K562 (cell line): ENCODE measurements around the gene MIER2. TPM values are rescaled to one million over a fixed set of nuclear protein-coding genes. Genes with fewer than 3 reads are reported as not detected.

Source experiments
- CREBBP ChIP-seq: IDR thresholded peaks from one replicate; pipeline ENCODE4 v1.6.1; 2012; ENCODE audit warnings: low read depth, mild to moderate bottlenecking, control low read depth, inconsistent platforms, low read length
- E2F3 ChIP-seq: fragments of 250-450 bp; sonication (Bioruptor Pico); IDR thresholded peaks from 2 replicates; pipeline ENCODE4 v1.4.0; 2020; ENCODE audit warnings: mild to moderate bottlenecking
- EP400 ChIP-seq: fragments of 450-650 bp; IDR thresholded peaks from 2 replicates; pipeline ENCODE4 v1.6.1; 2017; ENCODE audit warnings: antibody characterized with exemption, mild to moderate bottlenecking, moderate library complexity
- ETV5 ChIP-seq: sonication (generic); formaldehyde crosslinking; IDR thresholded peaks from 2 replicates; pipeline ENCODE4 v1.4.0; 2020; ENCODE audit warnings: low read depth, mild to moderate bottlenecking, missing genetic modification reagents
- HCFC1 ChIP-seq: IDR thresholded peaks from 2 replicates; pipeline ENCODE4 v1.6.1; 2012; ENCODE audit warnings: low read depth, low read length, improper control_type of control experiment
- ILF3 ChIP-seq: fragments of 450-650 bp; IDR thresholded peaks from 2 replicates; pipeline ENCODE4 v1.6.1; 2018; ENCODE audit warnings: antibody characterized with exemption, mild to moderate bottlenecking, moderate library complexity, borderline replicate concordance
- IRF9 ChIP-seq: fragments of 450-650 bp; IDR thresholded peaks from 2 replicates; pipeline ENCODE4 v1.6.1; 2016; ENCODE audit warnings: missing biosample characterization, missing genetic modification characterization
- LEF1 ChIP-seq: fragments of 450-650 bp; IDR thresholded peaks from 2 replicates; pipeline ENCODE4 v1.6.1; 2016; ENCODE audit warnings: mild to moderate bottlenecking
- NFIC ChIP-seq: fragments of 450-650 bp; IDR thresholded peaks from 2 replicates; pipeline ENCODE4 v1.6.1; 2017; ENCODE audit warnings: mild to moderate bottlenecking, inconsistent platforms
- OTX1 ChIP-seq: fragments of 450-650 bp; formaldehyde crosslinking; IDR thresholded peaks from 2 replicates; pipeline ENCODE4 v1.4.0; 2022; ENCODE audit warnings: mild to moderate bottlenecking
- PHF20 ChIP-seq: fragments of 450-650 bp; IDR thresholded peaks from 2 replicates; pipeline ENCODE4 v1.6.1; 2018; ENCODE audit not compliant: partially characterized antibody
- POLR2B ChIP-seq: fragments of 450-650 bp; IDR thresholded peaks from 2 replicates; pipeline ENCODE4 v1.6.1; 2018; ENCODE audit warnings: low read depth; ENCODE audit not compliant: partially characterized antibody
- POLR3G ChIP-seq: IDR thresholded peaks from 2 replicates; pipeline ENCODE4 v1.6.1; 2011; ENCODE audit not compliant: insufficient read length, insufficient replicate concordance; ENCODE audit errors: extremely low read depth
- RB1 ChIP-seq: fragments of 450-650 bp; IDR thresholded peaks from 2 replicates; pipeline ENCODE4 v1.6.1; 2017; ENCODE audit warnings: low read depth, mild to moderate bottlenecking
- SMAD4 ChIP-seq: fragments of 250-450 bp; sonication (Bioruptor Pico); conservative IDR thresholded peaks from 2 replicates; pipeline ENCODE4 v1.8.0; 2021; ENCODE audit warnings: inconsistent platforms, mild to moderate bottlenecking, moderate library complexity
- SP2 ChIP-seq: IDR thresholded peaks from 2 replicates; pipeline ENCODE4 v1.6.1; 2011; ENCODE audit warnings: mild to moderate bottlenecking, low read depth, low read length, moderate library complexity; ENCODE audit not compliant: poor library complexity, severe bottlenecking; ENCODE audit errors: extremely low read depth
- TSC22D4 ChIP-seq: fragments of 450-650 bp; IDR thresholded peaks from 2 replicates; pipeline ENCODE4 v1.6.1; 2016; ENCODE audit warnings: missing genetic modification characterization, missing biosample characterization, control low read depth
- ZNF354B ChIP-seq: fragments of 250-450 bp; sonication (Bioruptor Pico); IDR thresholded peaks from 2 replicates; pipeline ENCODE4 v1.4.0; 2020
- ZNF699 ChIP-seq: fragments of 250-450 bp; sonication (Bioruptor Pico); IDR thresholded peaks from 2 replicates; pipeline ENCODE4 v1.8.0; 2021; ENCODE audit warnings: mild to moderate bottlenecking, moderate library complexity; ENCODE audit not compliant: insufficient replicate concordance
- polyA plus RNA-seq, 8 experiments: library from polyadenylated mRNA; depleted of rRNA in 4 of 8; stranded (reverse) in 5 of 8; unstranded in 3 of 8; fragments of >200 nt; fragmentation: Nextera tagmentation in 2 of 8; fragmentation: Illumina TruSeq in 1 of 8; extraction: Ambion mirVana in 2 of 8; extraction: Trizol in 1 of 8; gene quantifications; 2 replicates each; pipeline versions ENCODE4 v1.2.1 to v1.2.3, GENCODE V29; 2011 to 2014; ENCODE audit warnings: inconsistent platforms in 1 of 8, missing spikeins in 1 of 8
- total RNA-seq, 7 experiments: library from RNA; depleted of rRNA in 6 of 7; stranded (reverse); fragments of >200 nt in 6 of 7; fragmentation: Illumina TruSeq in 2 of 7; extraction: Trizol in 2 of 7; gene quantifications; 2 replicates each; pipeline versions ENCODE4 v1.2.1 to v1.2.3, GENCODE V29; 2011 to 2021; ENCODE audit warnings: low replicate concordance in 1 of 7
- TF ChIP-seq, protein P1 (sequence below), 2 experiments: fragments of 450-650 bp in 1 of 2; IDR thresholded peaks; 2 replicates each; pipeline ENCODE4 v1.6.1; 2011 to 2017; ENCODE audit warnings: low read depth in 2 of 2, antibody characterized with exemption in 1 of 2, borderline replicate concordance in 1 of 2, low read length in 1 of 2, mild to moderate bottlenecking in 1 of 2, mixed read lengths in 1 of 2; ENCODE audit not compliant: control insufficient read depth in 1 of 2
- TF ChIP-seq, protein P2 (sequence below), 3 experiments: fragments of 200-800 bp in 1 of 3; fragments of 250-450 bp in 1 of 3; fragments of 450-650 bp in 1 of 3; sonication (Bioruptor Pico) in 1 of 3; sonication (Bioruptor generic) in 1 of 3; formaldehyde crosslinking in 1 of 3; IDR thresholded peaks; 2 replicates each; pipeline versions ENCODE4 v1.6.1 to v1.8.0; 2016 to 2022; ENCODE audit warnings: mild to moderate bottlenecking in 2 of 3, missing genetic modification characterization in 2 of 3, missing compliant biosample characterization in 1 of 3, moderate library complexity in 1 of 3

The MIER2 gene
- total and polyA plus RNA-seq, 9 of the 15 experiments (the other 6 are each of a cell fraction or from before 2014, with no cell fraction given), result 0.46 to 34.7 (median 15.6) TPM

DNA sequence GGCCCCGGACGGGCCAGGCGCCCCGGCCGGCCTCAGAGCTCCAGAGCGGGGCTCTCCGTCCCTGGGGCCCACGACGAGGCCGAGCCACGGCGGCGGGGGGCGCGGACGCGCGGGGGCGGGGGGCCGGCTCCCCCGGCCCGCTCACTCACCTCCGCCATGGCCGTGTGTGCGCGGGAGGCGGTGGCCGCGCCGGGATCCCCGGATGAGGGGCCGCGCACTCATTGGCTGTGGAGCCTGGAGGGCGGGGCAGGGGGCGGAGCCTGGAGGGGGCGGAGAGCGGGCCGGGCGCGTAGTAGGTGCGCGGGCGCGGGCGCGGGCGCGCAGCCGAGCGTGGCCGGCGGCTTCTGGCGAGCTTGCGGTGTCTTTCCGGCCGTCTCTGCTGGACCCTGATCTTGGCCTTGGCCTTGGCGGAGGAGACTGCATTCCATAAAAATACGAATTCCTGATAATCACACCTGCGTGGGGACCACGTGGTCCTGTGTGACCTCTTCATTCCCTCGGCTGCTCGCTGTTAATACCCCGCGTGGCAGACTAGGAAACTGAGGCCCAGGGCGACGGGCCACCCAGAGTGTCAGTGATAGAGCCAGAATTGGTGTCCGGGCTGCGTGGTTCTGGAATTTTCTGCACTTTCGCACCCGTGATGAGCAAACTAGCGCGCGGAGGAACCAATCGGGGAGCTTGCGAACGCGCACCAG lies at the start of gene MIER2 (continued):
- TF ChIP-seq, protein P1, sequence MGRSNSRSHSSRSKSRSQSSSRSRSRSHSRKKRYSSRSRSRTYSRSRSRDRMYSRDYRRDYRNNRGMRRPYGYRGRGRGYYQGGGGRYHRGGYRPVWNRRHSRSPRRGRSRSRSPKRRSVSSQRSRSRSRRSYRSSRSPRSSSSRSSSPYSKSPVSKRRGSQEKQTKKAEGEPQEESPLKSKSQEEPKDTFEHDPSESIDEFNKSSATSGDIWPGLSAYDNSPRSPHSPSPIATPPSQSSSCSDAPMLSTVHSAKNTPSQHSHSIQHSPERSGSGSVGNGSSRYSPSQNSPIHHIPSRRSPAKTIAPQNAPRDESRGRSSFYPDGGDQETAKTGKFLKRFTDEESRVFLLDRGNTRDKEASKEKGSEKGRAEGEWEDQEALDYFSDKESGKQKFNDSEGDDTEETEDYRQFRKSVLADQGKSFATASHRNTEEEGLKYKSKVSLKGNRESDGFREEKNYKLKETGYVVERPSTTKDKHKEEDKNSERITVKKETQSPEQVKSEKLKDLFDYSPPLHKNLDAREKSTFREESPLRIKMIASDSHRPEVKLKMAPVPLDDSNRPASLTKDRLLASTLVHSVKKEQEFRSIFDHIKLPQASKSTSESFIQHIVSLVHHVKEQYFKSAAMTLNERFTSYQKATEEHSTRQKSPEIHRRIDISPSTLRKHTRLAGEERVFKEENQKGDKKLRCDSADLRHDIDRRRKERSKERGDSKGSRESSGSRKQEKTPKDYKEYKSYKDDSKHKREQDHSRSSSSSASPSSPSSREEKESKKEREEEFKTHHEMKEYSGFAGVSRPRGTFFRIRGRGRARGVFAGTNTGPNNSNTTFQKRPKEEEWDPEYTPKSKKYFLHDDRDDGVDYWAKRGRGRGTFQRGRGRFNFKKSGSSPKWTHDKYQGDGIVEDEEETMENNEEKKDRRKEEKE (IDR thresholded peaks at IDR 0.05; ENCODE audit: borderline replicate concordance in 1 of 2, control insufficient read depth in 1 of 2, low read depth in 2 of 2, low read length in 1 of 2), result no peak
- 0 out of 2 replicates have a peak, but pooled peaks have one; percentile 34 for TF ChIP-seq HCFC1
- peak; percentile 38 for TF ChIP-seq POLR2B
- TF ChIP-seq ILF3, result peak; percentile 36; the same call in 1 of the 2 replicates
- no peak for TF ChIP-seq OTX1 (CRISPR knock-in tag)
- TF ChIP-seq EP400, result peak; percentile 68; the same call in 1 of the 2 replicates
- 0 out of 2 replicates have a peak, but pooled peaks have one; percentile 33 for TF ChIP-seq ETV5 (CRISPR knock-in tag)
- TF ChIP-seq SMAD4 (CRISPR knock-in tag), result peak; percentile 61
- TF ChIP-seq SP2, result peak; percentile 12
- peak; percentile 62 for TF ChIP-seq PHF20
- 0 out of 2 replicates have a peak, but pooled peaks have one; percentile 13 for TF ChIP-seq NFIC
- 0 out of 2 replicates have a peak, but pooled peaks have one; percentile 38 for TF ChIP-seq E2F3 (CRISPR knock-in tag)
- no peak for TF ChIP-seq IRF9
- TF ChIP-seq, protein P2, sequence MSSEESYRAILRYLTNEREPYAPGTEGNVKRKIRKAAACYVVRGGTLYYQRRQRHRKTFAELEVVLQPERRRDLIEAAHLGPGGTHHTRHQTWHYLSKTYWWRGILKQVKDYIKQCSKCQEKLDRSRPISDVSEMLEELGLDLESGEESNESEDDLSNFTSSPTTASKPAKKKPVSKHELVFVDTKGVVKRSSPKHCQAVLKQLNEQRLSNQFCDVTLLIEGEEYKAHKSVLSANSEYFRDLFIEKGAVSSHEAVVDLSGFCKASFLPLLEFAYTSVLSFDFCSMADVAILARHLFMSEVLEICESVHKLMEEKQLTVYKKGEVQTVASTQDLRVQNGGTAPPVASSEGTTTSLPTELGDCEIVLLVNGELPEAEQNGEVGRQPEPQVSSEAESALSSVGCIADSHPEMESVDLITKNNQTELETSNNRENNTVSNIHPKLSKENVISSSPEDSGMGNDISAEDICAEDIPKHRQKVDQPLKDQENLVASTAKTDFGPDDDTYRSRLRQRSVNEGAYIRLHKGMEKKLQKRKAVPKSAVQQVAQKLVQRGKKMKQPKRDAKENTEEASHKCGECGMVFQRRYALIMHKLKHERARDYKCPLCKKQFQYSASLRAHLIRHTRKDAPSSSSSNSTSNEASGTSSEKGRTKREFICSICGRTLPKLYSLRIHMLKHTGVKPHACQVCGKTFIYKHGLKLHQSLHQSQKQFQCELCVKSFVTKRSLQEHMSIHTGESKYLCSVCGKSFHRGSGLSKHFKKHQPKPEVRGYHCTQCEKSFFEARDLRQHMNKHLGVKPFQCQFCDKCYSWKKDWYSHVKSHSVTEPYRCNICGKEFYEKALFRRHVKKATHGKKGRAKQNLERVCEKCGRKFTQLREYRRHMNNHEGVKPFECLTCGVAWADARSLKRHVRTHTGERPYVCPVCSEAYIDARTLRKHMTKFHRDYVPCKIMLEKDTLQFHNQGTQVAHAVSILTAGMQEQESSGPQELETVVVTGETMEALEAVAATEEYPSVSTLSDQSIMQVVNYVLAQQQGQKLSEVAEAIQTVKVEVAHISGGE (CRISPR knock-in tag; IDR thresholded peaks at IDR 0.05), result peak in 1 of 3 experiments; percentile 38; a peak in 1 of 6 replicates
- TF ChIP-seq RB1, result peak; percentile 81
- TF ChIP-seq ZNF699 (CRISPR knock-in tag), result no peak
- no peak for TF ChIP-seq CREBBP
- no peak for TF ChIP-seq LEF1
- TF ChIP-seq TSC22D4 (tag), result no peak
- TF ChIP-seq ZNF354B, result no peak
- TF ChIP-seq POLR3G, result no peak
